ENCODE data around the gene MPC1. TPM values are rescaled to one million over a fixed set of nuclear protein-coding genes. Genes with fewer than 3 reads are reported as not detected.

MPC1 gene
- total RNA-seq, 1 donor from 2014 or later: 21.2 TPM

DNA sequence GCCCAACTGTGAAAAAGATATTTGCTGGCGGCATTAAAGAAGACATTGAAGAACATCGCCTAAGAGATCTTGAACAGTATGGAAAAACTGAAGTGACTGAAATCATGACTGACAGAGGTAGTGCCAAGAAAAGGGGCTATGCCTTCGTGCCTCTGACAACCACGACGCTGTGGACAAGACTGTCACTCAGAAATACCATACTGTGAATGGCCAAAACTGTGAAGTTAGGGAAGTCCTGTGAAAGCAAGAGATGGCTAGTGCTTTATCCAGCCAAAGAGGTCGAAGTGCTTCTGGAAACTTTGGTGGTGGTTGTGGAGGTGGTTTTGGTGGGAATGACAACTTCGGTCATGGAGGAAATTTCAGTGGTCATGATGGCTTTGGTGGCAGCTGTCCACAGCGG is 47.9 kb downstream of the MPC1 start:
- H3K4me3 ChIP-seq (ENCODE audit: low read depth, low read length): no peak overlapping the region
- no peak for DNase-seq (ENCODE audit: low read depth)
- TF ChIP-seq, protein P1, sequence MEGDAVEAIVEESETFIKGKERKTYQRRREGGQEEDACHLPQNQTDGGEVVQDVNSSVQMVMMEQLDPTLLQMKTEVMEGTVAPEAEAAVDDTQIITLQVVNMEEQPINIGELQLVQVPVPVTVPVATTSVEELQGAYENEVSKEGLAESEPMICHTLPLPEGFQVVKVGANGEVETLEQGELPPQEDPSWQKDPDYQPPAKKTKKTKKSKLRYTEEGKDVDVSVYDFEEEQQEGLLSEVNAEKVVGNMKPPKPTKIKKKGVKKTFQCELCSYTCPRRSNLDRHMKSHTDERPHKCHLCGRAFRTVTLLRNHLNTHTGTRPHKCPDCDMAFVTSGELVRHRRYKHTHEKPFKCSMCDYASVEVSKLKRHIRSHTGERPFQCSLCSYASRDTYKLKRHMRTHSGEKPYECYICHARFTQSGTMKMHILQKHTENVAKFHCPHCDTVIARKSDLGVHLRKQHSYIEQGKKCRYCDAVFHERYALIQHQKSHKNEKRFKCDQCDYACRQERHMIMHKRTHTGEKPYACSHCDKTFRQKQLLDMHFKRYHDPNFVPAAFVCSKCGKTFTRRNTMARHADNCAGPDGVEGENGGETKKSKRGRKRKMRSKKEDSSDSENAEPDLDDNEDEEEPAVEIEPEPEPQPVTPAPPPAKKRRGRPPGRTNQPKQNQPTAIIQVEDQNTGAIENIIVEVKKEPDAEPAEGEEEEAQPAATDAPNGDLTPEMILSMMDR (conservative IDR thresholded peaks at IDR 0.05; ENCODE audit: low read depth, low read length): no peak

DNA sequence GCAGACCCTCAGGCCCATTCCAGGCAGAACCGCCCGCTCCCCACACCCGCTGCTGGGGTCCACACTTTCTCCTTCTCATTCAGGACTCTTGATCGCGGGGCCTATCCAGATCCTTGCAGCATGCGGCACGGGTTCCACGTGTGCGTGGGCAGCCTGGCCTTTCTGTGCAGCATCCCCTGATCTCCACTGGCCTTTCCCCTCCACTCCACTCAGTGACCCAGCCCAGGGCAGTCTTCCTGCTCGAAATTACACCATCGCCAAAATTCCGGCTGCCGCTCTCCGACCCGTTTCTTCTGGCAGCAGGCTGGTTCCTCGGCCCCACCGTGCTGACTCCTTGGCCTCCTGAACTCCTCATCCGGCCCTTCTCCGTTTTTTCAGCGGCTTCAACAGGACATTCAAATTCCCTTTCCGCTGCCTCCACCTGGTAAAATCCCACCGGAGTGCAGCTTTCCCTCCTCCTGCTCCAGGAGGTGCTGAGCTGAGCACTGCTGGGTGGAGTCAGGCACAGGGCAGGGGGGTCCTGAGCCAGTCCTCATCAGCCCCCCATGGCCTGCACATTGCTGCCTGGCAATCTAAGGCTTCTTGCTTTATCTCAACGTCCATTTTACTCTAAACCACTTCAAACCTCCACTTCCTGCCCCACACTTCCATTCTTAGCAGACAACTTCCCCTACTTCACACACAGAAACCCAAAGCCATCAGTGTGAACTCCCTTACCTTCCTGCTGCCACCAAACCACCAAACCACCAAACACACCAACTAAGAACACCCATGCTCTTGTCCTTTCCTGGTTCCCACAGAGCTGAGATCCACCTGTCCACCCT is 49.4 kb downstream of the MPC1 start:
- TF ChIP-seq, protein P1 (conservative IDR thresholded peaks at IDR 0.05; ENCODE audit: low read depth, low read length): no peak
- DNase-seq (ENCODE audit: low read depth): no peak
- H3K4me3 ChIP-seq (ENCODE audit: low read depth, low read length): no peak overlapping the region

DNA sequence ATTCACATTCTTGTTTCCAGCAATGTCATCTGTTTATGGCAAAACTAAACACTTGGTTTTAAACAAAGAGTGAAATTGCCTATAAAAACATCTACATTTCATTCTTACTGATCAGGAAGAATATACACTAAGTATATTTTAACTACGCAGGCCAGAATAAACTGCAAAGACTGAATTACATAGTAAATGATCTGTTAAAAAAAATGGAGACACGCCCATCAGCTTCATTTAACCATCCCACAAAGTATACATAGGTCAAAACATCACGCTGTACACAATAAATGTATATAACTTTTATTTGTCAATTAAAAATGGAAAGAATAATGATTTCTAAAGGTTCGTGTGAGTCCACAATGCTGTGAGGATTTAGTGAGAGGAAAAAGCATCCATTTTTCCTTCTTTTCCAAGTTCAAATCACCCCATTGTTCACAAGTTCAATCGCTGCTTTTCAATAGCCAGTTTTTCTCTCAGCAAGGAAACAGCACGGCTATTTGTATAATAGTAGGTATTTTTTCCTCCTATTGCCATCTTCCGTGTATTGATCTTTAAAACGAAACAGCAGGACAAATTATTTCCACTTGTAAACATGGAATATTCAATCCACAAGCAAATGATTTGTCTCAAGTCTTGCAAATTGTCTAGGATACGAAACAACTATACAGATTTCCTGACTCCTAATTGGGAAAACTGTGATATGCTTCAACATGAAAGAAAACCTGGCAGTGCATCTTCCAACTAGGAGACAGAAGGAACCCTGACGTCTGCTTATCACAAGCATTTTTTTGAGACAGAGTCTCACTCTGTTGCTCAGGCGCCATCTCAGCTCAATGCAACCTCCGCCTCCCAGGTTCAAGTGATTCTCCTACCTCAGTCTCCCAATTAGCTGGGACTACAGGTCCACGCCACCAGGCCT is 51.0 kb downstream of the MPC1 start:
- H3K4me3 ChIP-seq (ENCODE audit: low read depth, low read length): no peak overlapping the region
- TF ChIP-seq, protein P1 (conservative IDR thresholded peaks at IDR 0.05; ENCODE audit: low read depth, low read length): no peak

DNA sequence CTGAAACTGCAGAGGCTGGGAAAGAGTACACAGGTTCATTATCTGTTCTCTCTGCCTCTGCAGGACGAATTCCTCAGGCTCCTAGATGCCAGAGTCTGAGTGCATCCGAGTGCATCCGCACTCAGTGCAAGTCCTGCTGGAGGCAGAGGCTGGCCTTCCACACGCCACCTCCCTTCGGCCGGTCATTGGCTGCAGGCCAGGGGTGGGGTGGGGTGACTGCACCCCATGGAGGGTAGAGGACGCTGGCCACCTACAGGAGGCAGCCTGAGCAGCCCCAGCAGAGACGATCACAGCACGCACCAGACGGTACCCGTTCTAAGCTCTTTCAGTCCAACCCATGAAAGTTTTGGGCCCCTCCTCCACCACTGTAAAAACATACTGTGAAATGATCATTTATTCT is 52.1 kb downstream of the MPC1 start:
- peak; percentile 50 for DNase-seq (ENCODE audit: low read depth)
- TF ChIP-seq, protein P1 (conservative IDR thresholded peaks at IDR 0.05; ENCODE audit: low read depth, low read length): peak; percentile 51
- H3K4me3 ChIP-seq (ENCODE audit: low read depth, low read length): no peak overlapping the region

More for the DNA sequence above, 51.0 kb downstream of the MPC1 start:
- DNase-seq (ENCODE audit: low read depth): no peak

DNA sequence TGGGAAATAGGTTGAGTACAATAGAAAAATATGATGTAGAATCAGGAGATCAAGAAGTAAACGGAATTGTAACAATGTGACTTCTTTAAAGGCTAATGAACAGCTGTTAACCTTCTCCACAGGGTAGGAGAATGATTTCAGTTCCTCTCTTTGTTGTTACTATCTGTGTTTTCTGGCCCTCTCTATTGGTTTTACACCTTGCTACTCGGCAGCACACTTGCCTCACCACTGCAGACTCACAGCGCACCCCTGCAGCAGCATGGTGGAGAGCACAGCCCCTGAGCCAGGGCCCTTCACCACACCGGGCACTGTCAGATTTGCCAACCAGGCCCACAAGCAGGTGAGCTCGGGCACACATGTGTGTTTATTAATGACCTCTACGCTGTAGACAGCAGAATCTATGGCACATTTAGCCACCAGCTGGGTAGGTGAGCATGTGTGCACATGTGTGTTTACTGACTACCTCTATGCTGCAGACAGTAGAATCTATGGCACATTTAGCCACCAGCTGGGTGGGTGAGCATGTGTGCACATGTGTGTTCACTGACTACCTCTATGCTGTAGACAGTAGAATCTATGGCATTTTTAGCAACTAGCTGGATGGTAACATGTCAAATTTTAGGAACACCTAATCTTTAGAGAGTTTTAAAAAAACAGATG is 57.2 kb downstream of the MPC1 start:
- TF ChIP-seq, protein P1 (conservative IDR thresholded peaks at IDR 0.05; ENCODE audit: low read depth, low read length): no peak
- no peak for DNase-seq (ENCODE audit: low read depth)

DNA sequence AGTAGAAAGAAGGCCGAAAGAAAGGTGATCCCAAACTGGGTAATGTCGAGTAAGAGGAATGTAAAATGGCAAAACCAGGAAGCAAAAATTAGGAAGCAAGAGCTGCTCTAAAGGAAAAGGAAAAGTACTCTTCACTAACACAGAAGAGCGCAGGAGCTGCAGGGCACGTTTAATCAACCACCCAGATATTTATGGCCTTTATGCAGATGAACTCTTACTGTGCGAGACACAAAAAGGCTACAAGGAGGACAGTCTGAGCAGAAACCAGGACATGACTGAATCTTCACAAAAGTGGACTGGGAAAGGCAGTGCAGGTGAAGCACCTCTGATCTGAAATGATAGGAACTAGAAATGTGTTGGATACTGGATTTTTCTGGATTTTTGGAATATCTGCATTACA is 59.3 kb downstream of the MPC1 start:
- no peak for DNase-seq (ENCODE audit: low read depth)
- TF ChIP-seq, protein P1 (conservative IDR thresholded peaks at IDR 0.05; ENCODE audit: low read depth, low read length): no peak
- H3K4me3 ChIP-seq (ENCODE audit: low read depth, low read length): no peak overlapping the region

More for the DNA sequence above, 57.2 kb downstream of the MPC1 start:
- H3K4me3 ChIP-seq (ENCODE audit: low read depth, low read length): no peak overlapping the region

Measured in epithelial cell of proximal tubule (primary cell).